ENCODE data around the gene CDIP1.

Gene CDIP1

GRCh38 chr16:4496305-4496704 lies 42.3 kb downstream of the CDIP1 start:
- Histone ChIP-seq H3K4me3 (ENCODE audit: insufficient read length, low read depth) (no peak overlapping the region), H3K36me3 (ENCODE audit: insufficient read depth, insufficient read length, low read length) (peaks cover 15% of the 10 kb centered on the region), H3K9ac (ENCODE audit: insufficient read length, low read depth) (no peak overlapping the region), H3K9me3 (ENCODE audit: insufficient read depth, low read length) (no peaks in the 10 kb centered on the region), H3K27me3 (ENCODE audit: insufficient read depth, insufficient read length) (no peaks in the 10 kb centered on the region), H3K4me1 (ENCODE audit: insufficient read depth, insufficient read length) (peaks cover 10% of the 10 kb centered on the region)
- no peak for DNase-seq (ENCODE audit: low read depth, low spot score)
- TF ChIP-seq ZNF274 (IDR thresholded peaks at IDR 0.05; ENCODE audit: low read depth, low read length) (no peak), YY1 (IDR thresholded peaks at IDR 0.05; ENCODE audit: insufficient read depth, insufficient read length) (no peak), SUZ12 (IDR thresholded peaks at IDR 0.05; ENCODE audit: extremely low read depth, insufficient read depth, insufficient read length) (no peak)

- no peak overlapping the region for H3K4me3 ChIP-seq (ENCODE audit: insufficient read length, low read depth)
- no peak overlapping the region for H3K9ac ChIP-seq (ENCODE audit: insufficient read length, low read depth)
- peaks cover 10% of the 10 kb centered on the region for H3K4me1 ChIP-seq (ENCODE audit: insufficient read depth, insufficient read length)
- no peak for DNase-seq (ENCODE audit: low read depth, low spot score)
- H3K27me3 ChIP-seq (ENCODE audit: insufficient read depth, insufficient read length), result no peaks in the 10 kb centered on the region
- H3K9me3 ChIP-seq (ENCODE audit: insufficient read depth, low read length), result no peaks in the 10 kb centered on the region
- H3K36me3 ChIP-seq (ENCODE audit: insufficient read depth, insufficient read length, low read length), result peaks cover 20% of the 10 kb centered on the region
- TF ChIP-seq YY1 (IDR thresholded peaks at IDR 0.05; ENCODE audit: insufficient read depth, insufficient read length) (no peak), SUZ12 (IDR thresholded peaks at IDR 0.05; ENCODE audit: extremely low read depth, insufficient read depth, insufficient read length) (no peak), ZNF274 (IDR thresholded peaks at IDR 0.05; ENCODE audit: low read depth, low read length) (no peak)
Measured at GRCh38 chr16:4495766-4496165, 42.8 kb downstream of the CDIP1 start.

- Histone ChIP-seq H3K36me3 (ENCODE audit: insufficient read depth, insufficient read length, low read length) (peaks cover 21% of the 10 kb centered on the region), H3K9ac (ENCODE audit: insufficient read length, low read depth) (no peak overlapping the region), H3K4me1 (ENCODE audit: insufficient read depth, insufficient read length) (peaks cover 10% of the 10 kb centered on the region), H3K4me3 (ENCODE audit: insufficient read length, low read depth) (no peak overlapping the region), H3K9me3 (ENCODE audit: insufficient read depth, low read length) (no peaks in the 10 kb centered on the region), H3K27me3 (ENCODE audit: insufficient read depth, insufficient read length) (no peaks in the 10 kb centered on the region)
- TF ChIP-seq SUZ12 (IDR thresholded peaks at IDR 0.05; ENCODE audit: extremely low read depth, insufficient read depth, insufficient read length), result no peak
- no peak for TF ChIP-seq YY1 (IDR thresholded peaks at IDR 0.05; ENCODE audit: insufficient read depth, insufficient read length)
- TF ChIP-seq ZNF274 (IDR thresholded peaks at IDR 0.05; ENCODE audit: low read depth, low read length), result no peak
- no peak for DNase-seq (ENCODE audit: low read depth, low spot score)
Measured at GRCh38 chr16:4494746-4495490, 43.7 kb downstream of the CDIP1 start.

GRCh38 chr16:4491898-4492297 lies 46.7 kb downstream of the CDIP1 start:
- TF ChIP-seq YY1 (IDR thresholded peaks at IDR 0.05; ENCODE audit: insufficient read depth, insufficient read length), result no peak
- no peak for TF ChIP-seq ZNF274 (IDR thresholded peaks at IDR 0.05; ENCODE audit: low read depth, low read length)
- no peak for TF ChIP-seq SUZ12 (IDR thresholded peaks at IDR 0.05; ENCODE audit: extremely low read depth, insufficient read depth, insufficient read length)
- H3K4me1 ChIP-seq (ENCODE audit: insufficient read depth, insufficient read length), result peaks cover 7% of the 10 kb centered on the region
- DNase-seq (ENCODE audit: low read depth, low spot score), result no peak

GRCh38 chr16:4489030-4489429 lies 49.5 kb downstream of the CDIP1 start:
- DNase-seq (ENCODE audit: low read depth, low spot score), result no peak
- TF ChIP-seq SUZ12 (IDR thresholded peaks at IDR 0.05; ENCODE audit: extremely low read depth, insufficient read depth, insufficient read length), result no peak
- no peak for TF ChIP-seq ZNF274 (IDR thresholded peaks at IDR 0.05; ENCODE audit: low read depth, low read length)
- TF ChIP-seq YY1 (IDR thresholded peaks at IDR 0.05; ENCODE audit: insufficient read depth, insufficient read length), result no peak
- Histone ChIP-seq H3K4me3 (ENCODE audit: insufficient read length, low read depth) (no peak overlapping the region), H3K4me1 (ENCODE audit: insufficient read depth, insufficient read length) (no peaks in the 10 kb centered on the region), H3K9ac (ENCODE audit: insufficient read length, low read depth) (no peak overlapping the region), H3K36me3 (ENCODE audit: insufficient read depth, insufficient read length, low read length) (peaks cover 33% of the 10 kb centered on the region), H3K9me3 (ENCODE audit: insufficient read depth, low read length) (no peaks in the 10 kb centered on the region), H3K27me3 (ENCODE audit: insufficient read depth, insufficient read length) (no peaks in the 10 kb centered on the region)

More at GRCh38 chr16:4491898-4492297, 46.7 kb downstream of the CDIP1 start:
- H3K9ac ChIP-seq (ENCODE audit: insufficient read length, low read depth), result no peak overlapping the region
- H3K36me3 ChIP-seq (ENCODE audit: insufficient read depth, insufficient read length, low read length), result peaks cover 17% of the 10 kb centered on the region
- H3K4me3 ChIP-seq (ENCODE audit: insufficient read length, low read depth), result no peak overlapping the region
- no peaks in the 10 kb centered on the region for H3K9me3 ChIP-seq (ENCODE audit: insufficient read depth, low read length)
- H3K27me3 ChIP-seq (ENCODE audit: insufficient read depth, insufficient read length), result no peaks in the 10 kb centered on the region

- H3K36me3 ChIP-seq (ENCODE audit: insufficient read depth, insufficient read length, low read length), result peaks cover 33% of the 10 kb centered on the region
- no peak overlapping the region for H3K9ac ChIP-seq (ENCODE audit: insufficient read length, low read depth)
- no peaks in the 10 kb centered on the region for H3K4me1 ChIP-seq (ENCODE audit: insufficient read depth, insufficient read length)
- no peaks in the 10 kb centered on the region for H3K27me3 ChIP-seq (ENCODE audit: insufficient read depth, insufficient read length)
- no peak for DNase-seq (ENCODE audit: low read depth, low spot score)
- H3K4me3 ChIP-seq (ENCODE audit: insufficient read length, low read depth), result no peak overlapping the region
- TF ChIP-seq SUZ12 (IDR thresholded peaks at IDR 0.05; ENCODE audit: extremely low read depth, insufficient read depth, insufficient read length), result no peak
- no peak for TF ChIP-seq ZNF274 (IDR thresholded peaks at IDR 0.05; ENCODE audit: low read depth, low read length)
- TF ChIP-seq YY1 (IDR thresholded peaks at IDR 0.05; ENCODE audit: insufficient read depth, insufficient read length), result no peak
- H3K9me3 ChIP-seq (ENCODE audit: insufficient read depth, low read length), result no peaks in the 10 kb centered on the region
Measured at GRCh38 chr16:4488499-4488967, 50.0 kb downstream of the CDIP1 start.

GRCh38 chr16:4487955-4488498 lies 50.5 kb downstream of the CDIP1 start:
- Histone ChIP-seq H3K9ac (ENCODE audit: insufficient read length, low read depth) (no peak overlapping the region), H3K4me3 (ENCODE audit: insufficient read length, low read depth) (no peak overlapping the region), H3K27me3 (ENCODE audit: insufficient read depth, insufficient read length) (no peaks in the 10 kb centered on the region), H3K36me3 (ENCODE audit: insufficient read depth, insufficient read length, low read length) (peaks cover 32% of the 10 kb centered on the region), H3K9me3 (ENCODE audit: insufficient read depth, low read length) (no peaks in the 10 kb centered on the region), H3K4me1 (ENCODE audit: insufficient read depth, insufficient read length) (no peaks in the 10 kb centered on the region)
- DNase-seq (ENCODE audit: low read depth, low spot score), result no peak
- TF ChIP-seq YY1 (IDR thresholded peaks at IDR 0.05; ENCODE audit: insufficient read depth, insufficient read length) (no peak), SUZ12 (IDR thresholded peaks at IDR 0.05; ENCODE audit: extremely low read depth, insufficient read depth, insufficient read length) (no peak), ZNF274 (IDR thresholded peaks at IDR 0.05; ENCODE audit: low read depth, low read length) (no peak)
